ENCODE results near the gene BCL7A.

Gene BCL7A

GRCh38 chr12:122026706-122027333 lies 5.1 kb downstream of the BCL7A start:
- DNase-seq (ENCODE audit: low read depth): no peak
- no peak for TF ChIP-seq CTCF (conservative IDR thresholded peaks at IDR 0.05; ENCODE audit: control insufficient read depth, insufficient read depth, low read depth, low read length)
- H3K4me3 ChIP-seq (ENCODE audit: control insufficient read depth, low read depth, low read length): no peak overlapping the region

- no peak for TF ChIP-seq CTCF (conservative IDR thresholded peaks at IDR 0.05; ENCODE audit: control insufficient read depth, insufficient read depth, low read depth, low read length)
- peak; percentile 44 for DNase-seq (ENCODE audit: low read depth)
- H3K4me3 ChIP-seq (ENCODE audit: control insufficient read depth, low read depth, low read length): no peak overlapping the region
Measured at GRCh38 chr12:122028165-122028904, 6.7 kb downstream of the BCL7A start.

- DNase-seq (ENCODE audit: low read depth): no peak
- no peak for TF ChIP-seq CTCF (conservative IDR thresholded peaks at IDR 0.05; ENCODE audit: control insufficient read depth, insufficient read depth, low read depth, low read length)
- no peak overlapping the region for H3K4me3 ChIP-seq (ENCODE audit: control insufficient read depth, low read depth, low read length)
Measured at GRCh38 chr12:122028905-122029560, 7.3 kb downstream of the BCL7A start.

GRCh38 chr12:122029620-122030423 lies 8.1 kb downstream of the BCL7A start:
- TF ChIP-seq CTCF (conservative IDR thresholded peaks at IDR 0.05; ENCODE audit: control insufficient read depth, insufficient read depth, low read depth, low read length): no peak
- H3K4me3 ChIP-seq (ENCODE audit: control insufficient read depth, low read depth, low read length): no peak overlapping the region
- no peak for DNase-seq (ENCODE audit: low read depth)

GRCh38 chr12:122030424-122031035 lies 8.8 kb downstream of the BCL7A start:
- TF ChIP-seq CTCF (conservative IDR thresholded peaks at IDR 0.05; ENCODE audit: control insufficient read depth, insufficient read depth, low read depth, low read length): no peak
- no peak overlapping the region for H3K4me3 ChIP-seq (ENCODE audit: control insufficient read depth, low read depth, low read length)
- no peak for DNase-seq (ENCODE audit: low read depth)

Measured in fibroblast of mammary gland (primary cell).